SK-N-SH (cell line): ENCODE results near the gene PHEX.

Experiments
- CTCF ChIP-seq: fragments of 200-600 bp; sonication (generic); IDR thresholded peaks from 2 replicates; pipeline ENCODE4 v1.6.1; 2017; ENCODE audit warnings: antibody characterized with exemption, mild to moderate bottlenecking, moderate library complexity
- EZH2phosphoT487 ChIP-seq: fragments of 200-600 bp; sonication (generic); IDR thresholded peaks from 2 replicates; pipeline ENCODE4 v1.6.1; 2017; ENCODE audit warnings: low read depth, mixed run types, mild to moderate bottlenecking, antibody characterized with exemption, moderate library complexity, borderline replicate concordance
- FOXM1 ChIP-seq: IDR thresholded peaks from 2 replicates; pipeline ENCODE4 v1.4.0; 2012; ENCODE audit warnings: low read depth, mild to moderate bottlenecking
- MAX ChIP-seq: IDR thresholded peaks from 2 replicates; pipeline ENCODE4 v1.4.0; 2012; ENCODE audit warnings: low read depth
- NFIC ChIP-seq: IDR thresholded peaks from 2 replicates; pipeline ENCODE4 v1.4.0; 2012; ENCODE audit warnings: borderline replicate concordance
- POLR2AphosphoS5 ChIP-seq: IDR thresholded peaks from 2 replicates; pipeline ENCODE4 v1.6.1; 2012; ENCODE audit warnings: low read depth, low read length
- RAD21 ChIP-seq: IDR thresholded peaks from 2 replicates; pipeline ENCODE4 v1.6.1; 2012; ENCODE audit warnings: mild to moderate bottlenecking, low read length
- USF1 ChIP-seq: IDR thresholded peaks from 2 replicates; pipeline ENCODE4 v1.4.0; 2012; ENCODE audit warnings: low read depth, borderline replicate concordance
- ZBTB33 ChIP-seq: IDR thresholded peaks from 2 replicates; pipeline ENCODE4 v1.4.0; 2012; ENCODE audit warnings: low read depth, borderline replicate concordance

- no peak for TF ChIP-seq FOXM1
- TF ChIP-seq EZH2phosphoT487 = no peak
- no peak for TF ChIP-seq CTCF
- no peak for TF ChIP-seq NFIC
- no peak for TF ChIP-seq MAX
- no peak for TF ChIP-seq POLR2AphosphoS5
- no peak for TF ChIP-seq ZBTB33
- no peak for TF ChIP-seq USF1
- no peak for TF ChIP-seq RAD21
These were observed 45.5 kb upstream of the PHEX start for GRCh38 chrX:21986596-21986995.
